GM19372 (cell line): ENCODE measurements around the gene PKD1L1.

Experiments
- ATAC-seq: cut with Tn5 transposase; IDR thresholded peaks from one replicate; pipeline ENCODE4 v1.9.1; 2021; ENCODE audit warnings: mild to moderate bottlenecking, low read depth, moderate library complexity; ENCODE audit not compliant: unreplicated experiment

The PKD1L1 gene

DNA sequence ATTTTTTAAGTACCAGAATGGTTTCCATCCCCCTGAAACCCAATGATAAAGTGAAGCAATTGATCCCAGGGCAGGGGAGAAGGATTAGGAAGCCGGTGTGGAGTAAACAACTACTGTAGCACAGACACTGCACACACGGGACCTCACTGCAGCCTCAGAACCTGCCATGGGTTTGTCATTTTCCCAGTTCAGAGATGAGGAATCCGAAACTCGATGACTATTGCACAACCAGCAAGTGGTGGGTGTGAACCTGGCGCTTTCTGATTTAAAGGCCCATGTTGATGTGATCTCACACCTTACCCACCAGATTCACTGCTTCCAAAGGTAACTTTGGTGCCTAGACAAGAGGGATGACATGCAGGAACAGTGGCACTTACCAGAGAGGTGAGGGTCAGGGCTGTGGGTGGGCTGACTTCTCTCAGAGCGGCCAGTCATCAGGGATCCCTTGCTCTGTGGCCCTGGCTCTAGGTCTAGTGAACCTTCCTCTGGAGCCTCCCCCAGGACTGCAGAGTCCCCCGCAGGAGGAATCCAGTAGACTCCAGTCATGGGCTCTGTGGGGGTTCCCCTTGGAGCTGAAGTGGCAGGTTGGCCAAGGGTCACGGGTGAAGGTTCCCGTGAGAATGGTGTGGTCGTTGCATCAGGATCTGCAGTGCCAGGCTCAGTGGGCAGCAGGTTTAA, 62.8 kb downstream of the PKD1L1 start:
- no peak for ATAC-seq

DNA sequence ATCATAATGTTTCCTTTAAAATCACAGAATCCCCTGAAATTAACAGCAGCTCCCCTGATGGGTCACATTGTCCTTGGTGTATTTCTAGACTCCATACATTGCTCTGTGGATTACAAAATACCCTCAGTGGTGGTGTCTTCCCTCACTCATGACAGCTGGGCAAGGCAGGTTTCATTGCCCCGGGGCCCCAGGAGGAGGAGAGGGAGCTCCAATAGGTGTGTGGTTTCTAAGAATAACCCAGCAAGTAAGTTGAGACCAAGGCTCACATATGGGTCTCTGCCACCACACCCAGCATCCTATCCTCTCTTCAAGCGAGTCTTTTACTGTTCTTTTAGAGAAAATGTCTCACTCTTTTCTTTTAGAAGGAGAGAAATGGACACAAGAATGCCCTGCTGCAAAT, 63.6 kb downstream of the PKD1L1 start:
- no peak for ATAC-seq

DNA sequence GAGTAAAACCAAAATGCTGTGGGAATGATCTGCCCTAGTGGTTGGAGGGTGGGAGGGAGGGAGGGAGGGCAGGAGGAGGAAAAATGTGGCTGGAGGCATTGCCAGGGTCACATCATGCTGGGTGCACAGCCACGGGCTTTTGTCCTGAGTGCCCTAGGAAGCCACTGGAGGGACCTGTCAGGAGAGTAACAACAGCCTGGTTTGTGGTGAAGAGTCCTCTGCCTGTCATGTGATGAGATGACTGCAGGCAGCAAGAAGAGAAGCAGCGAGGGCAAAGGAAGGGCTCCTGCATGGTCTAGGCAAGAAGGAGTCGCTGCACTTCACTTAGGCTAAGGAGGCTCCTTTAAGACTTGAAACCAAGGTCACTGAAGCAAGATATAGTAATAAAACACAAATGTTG, 65.6 kb downstream of the PKD1L1 start:
- ATAC-seq, result no peak

DNA sequence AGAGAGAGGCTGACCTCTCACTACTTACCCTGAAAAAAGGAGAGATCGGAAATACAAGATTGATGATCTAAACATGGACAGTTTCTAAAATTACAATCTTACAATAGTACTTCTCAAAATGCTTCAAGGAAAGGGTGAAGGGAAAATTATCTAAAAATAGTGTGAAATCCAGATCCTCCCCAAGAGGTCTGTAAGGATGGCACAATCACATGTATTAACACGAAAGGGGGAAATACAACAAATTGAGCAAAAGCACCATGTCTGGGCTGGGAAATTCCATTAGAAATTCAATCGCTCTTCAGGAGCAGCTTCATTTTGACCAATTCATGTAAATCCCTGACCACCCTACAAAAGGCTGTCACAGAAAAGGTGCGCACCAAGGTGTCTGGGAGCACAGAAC, 67.0 kb downstream of the PKD1L1 start:
- no peak for ATAC-seq

DNA sequence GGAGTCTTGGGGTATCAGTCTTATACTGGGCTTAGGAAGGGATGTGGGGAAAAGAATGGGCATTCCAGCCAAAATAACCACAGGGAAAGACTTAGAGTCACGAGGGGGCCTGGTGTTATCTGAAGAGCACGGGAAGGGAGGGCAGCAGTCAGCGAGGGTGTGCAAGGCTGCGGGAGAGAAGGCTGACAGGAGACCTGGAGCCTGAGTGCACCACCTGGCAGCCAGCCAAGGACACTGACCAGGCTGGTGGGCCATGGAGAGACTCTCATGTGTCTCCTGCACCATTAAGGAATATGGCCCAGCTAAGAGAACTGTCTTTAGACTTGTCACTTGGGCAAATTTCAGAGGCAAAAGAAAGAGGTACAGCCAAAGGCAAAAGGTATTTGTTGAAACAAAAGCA, 69.6 kb downstream of the PKD1L1 start:
- ATAC-seq, result no peak

DNA sequence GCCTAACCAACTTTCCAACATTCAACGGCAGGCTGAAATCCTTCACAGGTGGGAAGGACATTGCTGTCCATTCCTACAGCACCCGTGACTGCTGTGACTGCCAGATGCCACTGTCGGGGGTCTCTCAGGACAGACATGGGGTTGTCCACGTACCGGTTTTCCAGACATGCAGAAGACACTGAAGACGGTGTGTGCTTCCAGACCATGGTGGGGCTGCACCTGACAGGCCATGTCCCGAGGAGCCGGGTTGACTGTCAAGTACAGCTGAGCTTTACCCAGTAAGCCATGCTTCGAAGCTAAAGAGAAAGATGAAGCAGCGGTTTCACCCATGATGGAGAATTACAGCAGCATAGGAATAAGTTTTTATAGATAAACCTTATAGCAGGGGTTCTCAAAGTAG, 70.9 kb downstream of the PKD1L1 start:
- no peak for ATAC-seq

DNA sequence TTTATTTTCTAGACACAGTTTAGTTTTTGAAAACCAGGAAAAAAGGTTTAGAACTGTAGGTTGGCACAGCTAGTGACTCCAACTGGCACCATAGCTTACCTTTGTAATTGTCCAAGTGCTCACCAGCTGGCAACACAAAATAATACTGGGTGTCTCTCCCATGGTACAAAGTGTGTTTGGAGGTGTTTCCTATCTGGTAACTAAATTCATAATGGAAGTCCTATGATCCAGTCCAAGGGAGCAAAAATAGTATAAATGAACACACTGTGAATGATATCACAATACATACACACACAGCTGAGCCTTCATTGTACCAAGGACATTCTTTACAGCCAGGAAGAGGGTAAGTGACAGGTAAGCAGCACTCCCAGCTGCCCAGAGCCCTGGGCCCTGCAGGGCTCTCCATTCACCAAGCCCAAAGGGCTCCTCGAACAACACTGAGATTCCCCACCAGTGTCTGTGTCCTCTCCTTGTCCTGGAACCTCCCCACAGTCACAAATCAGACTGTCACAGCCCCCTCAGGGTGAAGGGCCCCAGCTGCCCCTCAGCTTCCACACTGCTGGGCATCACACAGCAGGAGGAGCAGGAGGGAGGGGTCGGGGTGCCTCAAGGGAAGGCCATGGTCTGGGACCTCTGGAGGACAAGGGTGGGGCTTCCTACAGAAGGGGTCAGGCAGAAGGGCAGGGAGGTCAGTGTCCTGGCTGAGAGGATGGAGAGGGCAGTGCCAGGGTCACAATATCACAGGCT, 72.1 kb downstream of the PKD1L1 start:
- ATAC-seq, result no peak

DNA sequence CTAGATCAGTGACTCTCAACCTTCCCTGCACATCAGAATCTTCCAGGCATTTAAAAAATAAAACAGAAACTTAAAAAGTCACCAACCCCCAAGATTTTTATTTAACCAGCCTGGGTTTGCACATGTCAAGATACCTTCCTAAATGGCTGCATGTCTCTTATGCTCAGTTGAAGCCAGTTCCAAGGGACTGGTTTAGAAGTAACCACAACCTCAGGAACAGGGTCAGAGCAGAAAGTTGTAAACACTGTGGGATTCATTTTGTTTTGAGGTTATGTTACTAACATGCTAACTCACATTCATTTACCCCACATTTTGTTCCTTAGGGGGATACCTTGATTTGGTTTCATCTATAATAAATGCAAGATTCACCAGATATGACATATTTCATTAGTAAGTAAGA, 72.9 kb downstream of the PKD1L1 start:
- ATAC-seq, result no peak

DNA sequence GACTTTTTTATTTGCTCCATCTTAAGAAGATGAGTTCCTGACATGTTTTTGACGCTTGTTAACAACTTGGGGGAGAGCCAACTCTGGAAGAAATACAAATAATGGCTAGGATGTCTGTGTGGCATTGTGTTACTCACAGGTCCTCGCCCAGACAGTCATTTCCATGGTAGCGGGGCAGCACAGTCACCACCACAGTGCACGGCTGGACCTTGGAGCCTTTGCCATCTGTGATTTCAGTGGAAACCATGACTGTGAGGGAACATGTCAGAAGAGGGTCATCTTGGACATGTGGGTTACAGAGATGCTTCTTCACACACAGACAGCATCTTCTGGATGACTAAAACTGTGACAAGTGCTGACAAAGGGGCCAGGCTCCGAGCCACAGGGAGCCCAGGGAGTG, 74.5 kb downstream of the PKD1L1 start:
- no peak for ATAC-seq

DNA sequence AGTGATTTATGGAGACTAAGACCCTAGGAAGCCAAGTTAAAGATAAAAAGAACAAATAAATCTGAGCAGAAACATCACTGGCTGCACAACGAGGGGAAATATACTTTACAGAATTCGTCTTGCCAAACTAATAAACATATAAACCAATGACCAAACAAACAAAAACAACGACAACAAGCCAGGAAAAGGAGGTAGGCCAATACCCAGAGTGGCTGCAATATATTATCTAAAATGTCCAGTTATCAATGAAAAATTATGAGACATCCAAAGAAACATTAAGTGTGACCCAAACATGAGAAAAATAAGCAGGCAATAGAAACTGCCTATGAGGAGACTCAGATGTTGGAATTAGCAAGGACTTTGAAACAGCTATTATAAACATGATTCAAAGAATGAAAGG, 81.0 kb downstream of the PKD1L1 start:
- no peak for ATAC-seq

DNA sequence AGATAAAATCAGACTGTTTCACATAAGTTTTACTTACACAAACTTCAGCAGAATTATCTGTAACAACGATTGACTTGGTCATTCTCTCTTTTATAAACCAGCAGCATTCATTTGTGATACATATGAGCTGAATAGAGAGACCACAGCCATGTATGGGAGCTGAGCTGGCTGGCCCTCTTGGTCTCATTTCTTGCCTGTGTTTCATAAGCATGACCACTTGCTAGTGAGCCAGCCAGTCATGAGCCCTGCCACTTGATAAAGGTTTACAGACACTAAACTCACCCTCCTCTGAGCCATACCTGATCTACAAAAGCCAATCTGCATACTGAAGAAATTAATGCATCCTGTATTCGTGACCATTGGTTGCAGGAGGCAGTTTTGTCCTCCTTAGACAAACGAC, 82.1 kb downstream of the PKD1L1 start:
- ATAC-seq, result no peak

DNA sequence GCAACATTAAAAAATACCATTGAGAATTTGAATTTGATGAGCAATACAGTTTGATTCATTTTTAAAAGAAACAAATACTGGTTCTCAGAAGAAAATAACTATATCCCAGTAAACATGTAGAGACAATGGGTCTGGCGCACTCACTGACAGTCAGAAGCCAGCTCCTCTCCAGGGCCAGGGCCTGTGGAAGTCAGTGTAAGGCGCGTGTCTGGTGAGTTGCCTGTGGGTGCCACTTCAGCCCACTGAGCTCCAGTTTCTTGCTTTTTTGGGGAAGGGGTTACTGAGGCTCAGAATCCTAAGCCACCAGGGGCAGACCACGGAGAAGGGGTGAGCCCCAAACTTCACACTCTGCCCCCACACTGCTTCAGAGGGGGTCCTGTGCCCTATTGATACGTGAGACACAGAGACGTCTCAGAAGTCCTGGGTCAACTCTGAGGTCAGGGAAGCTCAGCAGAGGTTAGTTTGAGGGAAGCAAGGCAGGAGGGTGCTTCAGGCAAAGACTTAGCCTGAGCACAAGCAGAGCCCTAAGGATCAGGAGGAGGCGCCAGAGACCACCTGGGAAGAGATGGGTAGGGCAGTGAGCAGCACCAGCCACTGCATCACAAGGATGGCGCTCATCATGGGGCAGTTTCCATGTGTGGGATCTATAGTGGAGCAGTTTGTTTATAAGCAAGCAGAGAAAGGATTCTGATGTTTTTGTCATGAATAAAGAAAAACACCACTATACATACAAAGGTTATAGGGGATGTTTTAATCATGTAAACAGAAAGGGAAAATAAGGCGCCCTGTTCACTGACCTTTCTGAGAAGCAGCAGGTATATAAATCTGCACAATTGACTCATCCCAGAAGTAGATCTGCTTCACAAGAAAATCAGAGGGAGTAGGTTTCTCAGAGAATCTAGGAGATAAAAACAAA, 95.7 kb downstream of the PKD1L1 start:
- ATAC-seq, result no peak

DNA sequence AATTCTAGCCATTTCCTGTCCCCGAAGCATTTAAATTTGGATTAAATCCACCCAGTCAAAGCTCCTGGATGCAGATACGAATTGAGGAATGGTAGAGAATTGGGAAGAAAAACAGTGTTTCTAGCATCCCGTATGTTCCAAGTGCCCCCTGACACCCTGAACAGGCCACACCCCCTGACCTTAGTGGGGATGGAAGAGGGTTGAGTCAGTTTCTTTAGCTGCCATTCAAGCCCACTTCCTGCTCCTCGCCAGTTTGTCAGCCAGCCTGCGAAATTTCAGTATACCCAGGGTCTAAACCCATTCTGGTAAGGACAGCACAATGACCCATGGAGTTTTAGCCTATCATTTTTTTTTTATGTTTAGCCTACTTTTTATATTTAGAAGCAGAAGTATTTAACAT, 101.1 kb downstream of the PKD1L1 start:
- no peak for ATAC-seq

DNA sequence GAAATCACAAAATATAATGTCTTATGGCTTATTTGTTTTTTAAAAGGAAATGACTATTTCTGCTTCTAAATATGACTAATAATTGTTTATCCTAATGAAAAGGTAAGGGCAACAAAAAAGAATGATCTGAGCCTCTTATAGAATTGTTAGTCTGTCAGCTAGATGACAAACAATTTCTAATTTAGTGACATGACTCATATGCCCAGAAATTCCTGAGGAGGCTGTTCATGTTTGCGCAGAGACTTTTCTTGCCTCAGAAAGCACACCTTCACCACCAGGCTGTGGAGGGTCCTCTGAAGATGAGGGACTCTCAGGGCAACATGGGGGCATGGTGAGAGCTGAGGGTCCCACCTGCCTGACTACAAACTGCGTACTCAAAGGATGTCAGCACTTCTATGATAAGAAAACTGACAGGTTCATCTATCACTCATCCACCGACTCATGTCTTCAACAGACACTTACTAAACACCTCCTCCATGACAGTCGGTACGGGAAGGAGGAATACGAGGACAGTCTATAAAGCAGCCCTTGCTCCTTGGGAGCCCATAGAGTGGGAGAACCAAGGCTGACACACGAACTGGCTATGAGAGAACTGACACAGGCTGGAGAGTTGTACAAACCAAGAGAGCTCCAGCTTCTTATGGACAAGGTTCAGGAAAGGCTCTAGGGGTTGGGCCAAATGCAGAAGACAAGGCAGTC, 102.0 kb downstream of the PKD1L1 start:
- ATAC-seq, result no peak

DNA sequence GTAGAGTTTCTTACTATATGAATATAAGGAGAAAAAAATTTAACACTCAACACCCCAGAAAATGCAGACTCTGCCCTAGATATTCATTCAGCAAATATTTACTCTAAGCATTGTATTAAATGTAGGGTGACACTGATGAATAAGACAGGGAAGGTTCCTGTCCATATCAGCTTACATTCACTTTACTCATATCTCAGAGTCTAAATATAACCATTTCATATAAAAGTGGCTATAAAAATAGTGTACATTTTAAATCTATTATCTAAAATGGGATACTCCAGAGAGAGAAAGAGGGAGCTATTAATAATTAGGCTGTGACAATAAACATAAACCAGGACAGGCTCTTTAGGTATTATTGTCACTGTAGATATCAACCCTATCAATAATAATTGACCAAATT, 104.0 kb downstream of the PKD1L1 start:
- no peak for ATAC-seq

DNA sequence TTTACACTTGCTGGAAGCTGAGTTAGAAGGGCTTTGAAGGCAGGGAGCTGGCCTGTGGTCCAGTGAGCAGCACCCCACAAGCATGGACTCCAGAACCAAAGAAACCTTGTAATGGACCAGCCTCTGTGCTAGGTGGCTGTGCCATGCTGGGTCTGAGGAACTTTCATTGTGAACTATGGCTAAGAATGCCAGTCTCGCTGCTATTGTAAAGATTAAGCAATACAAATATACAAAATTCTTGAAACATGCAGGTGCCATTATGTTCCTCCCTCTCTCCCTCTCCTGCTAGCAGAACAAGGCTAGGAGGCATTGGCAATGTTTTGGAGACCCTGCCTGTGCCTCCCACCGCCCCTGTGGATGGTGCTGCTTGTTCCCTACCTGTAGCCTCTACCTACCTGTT, 105.0 kb downstream of the PKD1L1 start:
- ATAC-seq, result no peak

DNA sequence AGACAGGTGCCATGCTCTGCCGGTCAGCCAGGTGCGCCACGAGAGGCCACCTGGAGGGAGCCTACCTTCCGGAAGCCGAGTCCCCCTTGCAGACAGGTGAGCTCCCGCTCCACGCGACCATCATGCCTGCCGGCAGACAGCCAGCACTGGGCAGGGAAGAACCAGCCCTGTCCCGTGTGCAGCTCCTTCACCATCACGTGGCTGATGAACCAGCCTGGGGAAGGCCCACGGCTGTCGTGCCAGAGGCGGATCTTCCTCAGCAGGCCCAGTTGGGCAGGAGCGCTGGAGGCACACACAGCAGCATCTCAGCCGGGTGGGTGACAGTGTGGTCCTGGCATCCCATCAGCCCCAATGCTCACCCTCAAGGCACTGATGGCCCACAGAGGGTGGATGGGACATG, 108.9 kb downstream of the PKD1L1 start:
- no peak for ATAC-seq

DNA sequence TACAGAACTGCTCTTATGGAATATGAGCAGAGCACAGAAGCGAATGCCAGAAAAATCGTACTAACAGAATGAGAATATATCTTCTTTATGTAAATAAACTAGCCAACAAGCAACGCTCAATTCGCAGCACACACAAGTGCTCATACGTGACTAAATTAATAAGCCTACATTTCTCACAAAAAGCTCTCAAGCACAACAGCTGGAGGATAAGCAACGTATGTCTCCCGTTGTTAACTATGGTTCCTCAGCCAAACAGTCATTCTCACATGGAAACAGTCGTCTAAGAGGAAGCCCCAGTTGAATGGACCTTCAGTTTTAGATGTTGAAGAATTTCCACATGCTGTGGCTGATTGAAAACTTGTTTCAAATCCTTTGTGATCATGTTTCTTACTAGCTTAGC, 110.4 kb downstream of the PKD1L1 start:
- no peak for ATAC-seq

DNA sequence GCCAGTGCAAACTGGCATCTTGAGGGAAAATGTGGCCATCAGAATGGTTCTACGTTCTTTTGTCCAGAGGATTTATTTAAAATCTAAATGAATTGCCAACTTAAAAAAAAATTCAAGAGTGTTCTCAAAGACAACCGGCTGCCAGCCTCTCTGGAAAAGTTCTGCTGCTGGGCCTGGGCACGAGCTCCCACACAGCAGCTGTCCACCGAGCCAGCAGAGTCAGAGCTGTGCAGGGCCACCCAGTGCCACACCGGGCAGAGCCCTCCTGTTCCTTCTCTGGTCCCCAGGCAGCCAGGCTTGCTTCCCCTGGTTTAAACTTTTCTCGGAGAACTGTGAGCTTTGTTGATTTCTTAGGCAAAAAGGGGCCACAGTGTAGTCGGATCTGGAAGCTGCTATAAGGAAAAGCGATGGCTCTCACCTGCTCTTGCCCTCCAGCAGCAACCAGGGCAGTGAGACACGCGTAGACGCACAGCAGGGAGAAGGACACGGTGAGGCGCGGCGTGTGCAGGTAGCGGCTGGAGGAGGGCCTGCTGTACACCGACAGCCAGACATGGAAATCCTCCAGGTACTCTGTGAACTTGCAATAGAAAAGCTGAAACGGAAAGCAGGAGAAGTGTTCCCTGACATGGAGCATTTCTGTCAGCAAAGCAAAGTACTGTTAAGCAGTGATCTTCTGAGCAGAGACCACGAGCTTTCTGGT, 111.6 kb downstream of the PKD1L1 start:
- no peak for ATAC-seq

DNA sequence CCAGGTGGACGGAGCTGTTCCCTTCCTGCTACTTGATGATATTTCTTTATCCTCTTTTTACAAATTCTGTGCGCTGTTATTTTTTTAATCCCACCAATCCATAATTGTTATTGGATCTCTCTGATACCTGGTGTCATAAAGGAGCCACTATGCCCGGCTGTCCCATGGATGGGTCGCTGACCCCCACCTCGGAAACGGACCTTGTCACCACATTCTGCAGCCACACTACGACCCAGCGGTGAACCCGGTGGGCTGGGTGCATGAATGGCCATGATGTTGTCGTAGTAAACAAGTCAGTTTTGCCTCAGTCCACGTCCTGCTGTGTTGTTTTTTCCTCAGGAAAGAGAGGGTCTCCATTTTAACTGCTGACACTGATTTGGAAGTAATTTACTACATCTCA, 112.2 kb downstream of the PKD1L1 start:
- ATAC-seq, result no peak
